HG03108 (cell line): ENCODE measurements around the gene CLEC2A.
"Not testable (repeated sequence)": the region's sequence is repeated elsewhere in the genome, so short reads cannot be mapped to it uniquely, and the experiment has no call there.

Experiments
- ATAC-seq: cut with Tn5 transposase; IDR thresholded peaks from one replicate; pipeline ENCODE4 v1.9.1; 2021; ENCODE audit warnings: moderate library complexity; ENCODE audit not compliant: unreplicated experiment

The CLEC2A gene, protein sequence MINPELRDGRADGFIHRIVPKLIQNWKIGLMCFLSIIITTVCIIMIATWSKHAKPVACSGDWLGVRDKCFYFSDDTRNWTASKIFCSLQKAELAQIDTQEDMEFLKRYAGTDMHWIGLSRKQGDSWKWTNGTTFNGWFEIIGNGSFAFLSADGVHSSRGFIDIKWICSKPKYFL

DNA sequence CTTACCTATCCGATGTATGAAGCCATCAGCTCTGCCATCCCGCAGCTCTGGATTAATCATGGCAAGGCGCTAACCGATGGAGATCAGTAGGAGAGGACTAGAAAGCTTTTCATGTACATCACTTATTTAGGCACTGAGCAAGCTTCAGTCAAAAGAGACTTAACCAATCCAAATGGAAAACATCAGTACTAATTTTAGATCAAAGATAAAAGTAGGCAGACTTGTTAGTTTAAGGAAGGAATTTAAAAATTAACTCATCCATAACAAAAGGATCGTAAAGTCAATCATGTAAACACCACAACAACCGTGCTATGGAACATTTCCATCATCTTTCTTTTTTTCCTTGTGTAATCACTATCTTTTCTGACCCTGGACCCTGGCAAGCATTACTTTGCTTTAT lies at the start of gene CLEC2A:
TSS of gene CLEC2A (minus strand) at position 101 of the 400 bp plus-strand sequence. CDS start at position 60, 41 bp downstream.
- ATAC-seq = no peak

DNA sequence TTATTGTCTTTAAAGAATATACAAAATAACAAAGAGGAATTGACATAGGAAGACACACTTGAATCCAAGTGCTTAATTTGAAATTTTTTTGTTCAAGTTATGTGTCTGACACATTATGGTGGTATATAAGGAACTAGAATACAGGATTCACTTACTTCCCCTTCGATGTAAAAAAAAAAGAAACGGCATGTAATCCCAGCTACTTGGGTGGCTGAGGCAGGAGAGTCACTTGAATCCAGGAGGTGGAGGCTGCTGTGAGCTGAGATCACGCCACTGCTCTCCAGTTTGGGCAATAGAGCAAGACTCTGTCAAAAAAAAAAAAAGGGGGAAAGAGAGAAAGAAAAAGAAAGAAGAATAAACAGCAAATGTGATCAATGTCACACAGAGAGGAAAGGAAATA lies 48.0 kb upstream of the CLEC2A start:
- no peak for ATAC-seq

DNA sequence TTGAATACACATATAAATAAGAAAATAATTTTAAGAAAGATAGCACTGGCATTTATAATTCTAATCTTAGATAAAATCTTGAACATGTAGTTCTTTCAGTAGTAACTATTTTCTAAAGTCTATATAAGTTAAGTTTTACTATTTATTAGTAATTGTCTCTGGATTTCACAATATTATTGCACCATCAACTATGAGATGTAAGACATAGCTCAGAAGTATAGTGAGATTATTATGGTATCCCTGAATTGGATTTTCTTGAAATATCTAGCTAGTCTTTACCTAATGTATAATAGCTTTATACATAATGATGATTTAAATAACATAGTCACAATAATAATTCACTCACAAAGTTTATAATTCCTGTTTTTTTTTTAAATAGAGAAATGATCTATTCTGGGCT lies 45.7 kb upstream of the CLEC2A start:
- no peak for ATAC-seq

DNA sequence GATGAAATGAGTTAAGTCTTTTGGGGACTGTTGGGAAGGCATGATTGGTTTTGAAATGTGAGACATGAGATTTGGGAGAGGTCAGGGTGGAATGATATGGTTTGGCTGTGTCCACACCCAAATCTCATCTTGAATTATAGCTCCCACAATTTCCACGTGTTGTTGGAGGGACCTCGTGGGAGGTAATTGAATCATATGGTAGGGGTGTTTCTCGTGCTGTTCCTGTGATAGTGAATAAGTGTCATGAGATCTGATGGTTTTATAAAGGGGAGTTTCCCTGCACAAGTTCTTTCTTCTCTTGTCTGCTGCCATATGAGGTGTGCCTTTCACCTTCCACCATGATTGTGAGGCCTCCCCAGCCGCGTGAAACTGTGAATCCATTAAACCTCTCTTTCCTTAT lies 44.5 kb upstream of the CLEC2A start:
- not testable (repeated sequence) for ATAC-seq

DNA sequence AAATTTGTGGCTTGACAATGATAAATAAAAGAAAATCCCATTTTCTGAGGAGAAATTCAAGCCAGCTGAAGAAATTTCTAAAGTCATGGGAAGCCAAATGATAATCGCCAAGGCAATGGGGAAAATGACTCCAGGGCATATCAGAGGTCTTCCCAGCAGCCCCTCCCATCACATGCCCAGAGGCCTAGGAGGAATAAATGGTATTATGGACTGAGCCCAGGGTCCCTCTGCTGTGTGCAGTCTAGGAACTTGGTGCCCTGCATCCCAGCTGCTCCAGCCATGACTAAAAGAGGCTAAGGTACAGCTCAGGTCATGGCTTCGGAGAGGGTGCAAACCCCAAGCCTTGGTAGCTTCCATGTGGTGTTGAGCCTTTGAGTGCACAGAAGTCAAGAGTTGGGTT lies 43.4 kb upstream of the CLEC2A start:
- no peak for ATAC-seq

DNA sequence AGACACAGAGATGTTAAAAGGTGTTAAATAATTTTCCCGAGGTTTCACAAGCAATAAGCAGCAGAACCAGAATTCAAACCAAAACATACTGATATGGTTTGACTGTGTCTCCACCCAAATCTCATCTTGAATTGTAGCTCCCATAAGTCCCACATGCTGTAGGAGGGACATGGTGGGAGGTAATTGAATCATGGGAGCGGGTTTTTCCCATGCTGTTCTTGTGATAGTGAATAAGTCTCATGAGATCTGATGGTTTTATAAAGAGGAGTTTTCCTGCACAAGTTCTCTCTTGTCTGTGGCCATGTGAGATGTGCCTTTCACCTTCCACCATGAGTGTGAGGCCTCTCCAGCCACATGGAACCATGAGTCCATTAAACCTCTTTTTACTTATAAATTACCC lies 42.6 kb upstream of the CLEC2A start:
- ATAC-seq = not testable (repeated sequence)

DNA sequence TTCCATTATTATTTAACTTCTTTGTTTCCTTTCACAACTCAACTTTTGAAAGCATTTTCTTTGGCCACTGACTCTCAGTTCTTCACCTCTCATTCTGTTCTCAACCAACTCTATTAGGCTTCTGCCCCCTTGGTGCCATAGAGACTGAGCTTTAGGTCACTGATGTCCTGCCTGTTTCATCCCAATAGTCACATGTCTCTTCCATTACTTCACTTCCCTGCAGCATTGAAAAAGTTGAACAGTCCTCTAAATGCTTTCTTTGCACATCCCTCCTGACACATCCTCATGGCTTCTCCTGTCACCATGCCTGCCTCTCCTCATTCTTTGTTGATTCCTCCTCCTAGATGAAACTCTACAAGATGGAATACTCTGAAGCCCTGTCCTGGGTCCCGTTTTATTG lies 41.8 kb upstream of the CLEC2A start:
- no peak for ATAC-seq

DNA sequence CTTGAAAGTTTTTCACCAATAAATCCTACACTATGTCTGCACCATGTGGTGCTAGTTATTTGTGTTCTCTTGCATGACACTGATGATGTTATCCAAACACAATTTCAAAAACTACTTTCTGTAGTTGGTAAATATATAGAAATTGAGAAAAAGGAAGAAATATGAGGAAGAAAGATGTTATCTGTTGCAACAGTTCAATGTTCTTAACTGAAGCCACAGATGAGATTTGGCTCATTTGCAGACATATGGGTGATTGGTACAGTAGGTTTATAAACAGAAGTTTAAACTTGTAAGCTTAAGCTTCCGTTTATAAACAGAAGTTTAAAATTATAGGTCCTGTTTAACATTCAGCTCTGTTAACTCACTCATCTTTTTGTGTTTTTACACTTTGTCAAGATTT lies 39.0 kb upstream of the CLEC2A start, which contains the start of gene CLEC12A:
TSS of gene CLEC12A (plus strand) at position 229 of the 400 bp plus-strand sequence. CDS start 188 bp downstream, outside the sequence.
- ATAC-seq = no peak

DNA sequence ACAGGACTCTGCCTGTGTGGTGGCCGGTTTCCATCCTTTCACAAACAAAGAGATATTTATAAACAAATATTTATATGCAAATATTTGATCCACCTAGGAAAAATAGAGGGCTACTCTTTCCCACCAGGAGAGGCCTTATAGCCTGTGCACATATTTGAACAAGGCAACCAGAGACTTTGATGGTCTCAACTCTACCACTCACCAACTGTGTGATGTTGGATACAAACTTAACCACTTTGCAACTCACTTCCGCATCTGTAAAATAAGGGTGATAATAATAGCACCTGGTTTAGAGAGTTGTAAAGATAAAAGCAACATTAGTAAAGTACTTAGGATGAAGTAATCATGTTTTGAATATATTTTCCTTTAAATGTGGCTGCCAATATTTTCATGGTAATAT lies 37.5 kb upstream of the CLEC2A start:
- no peak for ATAC-seq

DNA sequence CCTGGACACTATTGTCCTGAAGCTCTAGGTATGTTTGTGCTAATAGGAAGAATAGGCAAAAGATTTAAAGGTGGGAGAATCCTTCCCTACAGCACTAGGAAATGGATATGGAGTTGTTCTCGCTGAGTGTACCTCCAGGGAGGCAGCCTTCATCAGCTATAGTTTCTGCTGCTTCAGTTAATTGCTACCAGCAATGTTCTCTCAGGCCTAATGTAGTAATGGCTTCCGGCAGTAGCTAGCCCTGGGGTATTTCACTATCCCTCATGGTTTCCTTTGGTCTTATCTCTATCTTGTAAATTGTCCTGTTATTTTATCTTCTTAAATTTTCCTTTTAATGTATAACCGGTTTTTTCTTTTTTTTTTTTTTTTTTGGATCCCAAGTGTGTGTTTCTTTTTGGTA lies 29.7 kb upstream of the CLEC2A start:
- ATAC-seq = no peak

DNA sequence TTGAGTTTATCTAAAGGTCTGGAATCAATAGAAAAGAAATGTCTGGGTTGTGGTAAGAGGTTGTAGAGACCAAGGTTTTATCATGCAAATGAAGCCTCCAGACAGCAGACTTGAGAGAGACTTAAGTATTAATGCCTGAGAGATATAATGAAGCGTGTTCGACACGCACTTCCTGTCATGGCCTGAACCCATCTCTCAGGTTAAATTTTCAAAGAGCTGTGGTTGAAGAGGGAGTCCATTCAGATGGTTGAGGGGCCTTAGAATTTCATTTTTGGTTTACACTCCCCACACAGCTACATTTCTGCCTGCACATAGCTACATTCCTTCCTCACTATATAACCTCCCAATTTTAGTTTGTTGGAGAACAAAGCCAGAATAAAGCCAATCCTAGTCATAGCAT lies 28.9 kb upstream of the CLEC2A start:
- ATAC-seq = peak; percentile 77

DNA sequence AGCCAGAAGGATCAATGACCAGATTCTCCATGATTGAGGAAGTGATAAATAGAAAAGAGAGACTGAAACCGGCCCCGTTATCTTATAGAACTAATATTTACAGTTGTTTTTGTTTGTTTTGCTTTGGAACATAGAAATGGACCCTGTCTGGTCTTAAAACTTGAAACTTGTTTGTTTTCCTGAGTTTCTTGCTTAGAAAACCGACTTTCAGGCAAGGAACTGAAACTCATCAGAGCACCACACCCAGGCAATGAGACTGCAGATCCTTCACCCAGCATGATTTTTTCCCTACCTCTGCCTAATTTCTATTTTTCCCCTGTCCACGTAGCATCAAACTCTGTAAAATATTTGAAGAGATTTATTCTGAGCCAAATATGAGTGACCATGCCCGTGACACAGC lies 28.4 kb upstream of the CLEC2A start:
- ATAC-seq = no peak

DNA sequence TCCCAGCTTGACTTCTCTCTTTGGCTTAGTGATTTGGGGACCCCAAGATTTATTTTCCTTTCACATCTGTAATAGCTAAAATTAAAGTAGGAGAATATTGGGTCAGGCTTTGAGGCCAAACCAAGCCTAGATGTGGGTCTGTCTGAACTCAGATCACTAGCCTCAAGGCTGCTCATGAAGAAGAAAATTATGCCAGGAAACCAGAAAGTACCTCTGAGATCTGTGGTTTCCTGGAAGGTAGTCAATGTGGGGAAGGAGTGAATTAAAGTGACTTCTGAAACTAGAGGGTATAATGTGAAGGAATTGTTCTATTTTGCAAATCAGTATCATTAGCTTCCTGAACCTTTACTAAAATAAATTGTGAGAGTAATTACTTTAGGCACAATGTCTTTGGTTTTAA lies 25.7 kb upstream of the CLEC2A start:
- ATAC-seq = no peak

DNA sequence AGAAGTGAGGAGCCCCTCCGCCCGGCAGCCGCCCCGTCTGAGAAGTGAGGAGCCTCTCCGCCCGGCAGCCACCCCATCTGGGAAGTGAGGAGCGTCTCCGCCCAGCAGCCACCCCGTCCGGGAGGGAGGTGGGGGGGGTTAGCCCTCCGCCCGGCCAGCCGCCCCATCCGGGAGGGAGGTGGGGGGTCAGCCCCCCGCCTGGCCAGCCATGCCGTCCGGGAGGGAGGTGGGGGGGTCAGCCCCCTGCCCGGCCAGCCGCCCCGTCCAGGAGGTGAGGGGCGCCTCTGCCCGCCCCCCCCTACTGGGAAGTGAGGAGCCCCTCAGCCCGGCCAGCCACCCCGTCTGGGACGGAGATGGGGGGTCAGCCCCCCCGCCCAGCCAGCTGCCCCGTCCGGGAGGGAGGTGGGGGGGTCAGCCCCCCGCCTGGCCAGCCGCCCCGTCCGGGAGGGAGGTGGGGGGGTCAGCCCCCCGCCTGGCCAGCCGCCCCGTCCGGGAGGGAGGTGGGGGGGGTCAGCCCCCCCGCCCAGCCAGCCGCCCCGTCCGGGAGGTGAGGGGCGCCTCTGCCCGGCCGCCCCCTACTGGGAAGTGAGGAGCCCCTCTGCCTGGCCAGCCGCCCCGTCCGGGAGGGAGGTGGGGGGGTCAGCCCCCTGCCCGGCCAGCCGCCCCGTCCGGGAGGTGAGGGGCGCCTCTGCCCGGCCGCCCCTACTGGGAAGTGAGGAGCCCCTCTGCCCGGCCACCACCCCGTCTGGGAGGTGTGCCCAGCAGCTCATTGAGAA lies 21.0 kb upstream of the CLEC2A start:
- ATAC-seq = not testable (repeated sequence)

DNA sequence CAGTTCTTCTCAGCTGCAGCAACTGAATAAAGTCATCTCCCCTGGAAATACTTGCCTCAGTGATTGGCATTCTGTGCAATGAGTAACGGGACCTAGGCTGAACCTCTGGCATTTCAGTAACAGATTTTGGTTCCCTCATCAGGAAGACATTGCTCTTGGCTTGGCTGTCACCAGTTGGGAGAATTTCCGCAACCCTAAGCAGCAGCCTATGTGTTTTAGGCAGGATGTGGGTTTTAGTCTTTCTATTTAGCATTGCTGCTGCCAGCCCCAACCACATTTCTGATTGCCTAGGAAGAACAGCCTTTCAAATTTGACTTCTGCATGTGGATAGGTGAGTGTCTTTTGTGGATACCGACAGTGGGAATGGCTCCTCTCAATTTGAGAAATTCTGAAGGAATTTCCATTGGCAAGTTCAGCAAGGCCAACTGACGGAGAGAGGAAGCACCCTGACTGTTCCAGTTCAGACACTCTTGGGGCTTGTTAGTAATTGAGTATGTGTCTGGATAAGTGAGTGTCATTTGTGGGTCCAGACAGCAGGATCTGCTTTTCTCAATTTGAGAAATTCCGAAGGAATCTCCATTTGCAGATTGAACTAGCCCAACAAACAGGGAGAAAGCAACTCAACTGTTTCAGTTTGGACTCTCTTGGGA lies 19.0 kb upstream of the CLEC2A start:
- peak; percentile 40 for ATAC-seq

DNA sequence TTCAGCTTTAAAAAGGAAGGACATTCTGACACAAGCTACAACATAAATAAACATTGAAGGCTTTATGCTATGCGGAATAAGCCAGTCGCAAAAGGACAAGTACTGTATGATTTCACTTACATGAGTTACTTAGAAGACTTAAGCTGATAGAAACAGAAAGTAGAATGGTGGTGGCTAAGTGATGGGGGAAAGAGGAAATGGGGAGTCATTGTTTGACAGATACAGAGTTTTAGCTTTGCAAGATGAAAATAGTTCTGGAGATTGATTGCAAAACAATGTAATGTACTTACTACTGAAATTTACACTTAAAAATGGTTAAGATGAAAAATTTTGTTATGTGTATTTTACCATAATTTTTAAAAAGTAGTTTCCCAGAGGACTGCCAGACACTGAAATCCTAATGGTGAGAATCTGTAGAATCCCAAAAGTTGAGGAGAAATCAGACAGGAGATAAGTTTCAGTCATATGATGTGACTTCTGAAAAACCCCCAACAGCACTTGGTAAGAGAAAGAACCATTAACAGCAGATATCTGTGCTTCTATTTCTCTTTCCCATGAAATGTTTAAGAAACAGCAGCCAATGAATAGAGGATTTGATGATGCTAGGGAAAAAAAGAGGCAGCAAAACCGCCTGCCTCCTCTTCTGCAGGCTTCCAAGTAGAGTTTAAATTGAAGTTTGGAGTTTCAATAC lies 16.6 kb upstream of the CLEC2A start:
- ATAC-seq = peak; percentile 93

DNA sequence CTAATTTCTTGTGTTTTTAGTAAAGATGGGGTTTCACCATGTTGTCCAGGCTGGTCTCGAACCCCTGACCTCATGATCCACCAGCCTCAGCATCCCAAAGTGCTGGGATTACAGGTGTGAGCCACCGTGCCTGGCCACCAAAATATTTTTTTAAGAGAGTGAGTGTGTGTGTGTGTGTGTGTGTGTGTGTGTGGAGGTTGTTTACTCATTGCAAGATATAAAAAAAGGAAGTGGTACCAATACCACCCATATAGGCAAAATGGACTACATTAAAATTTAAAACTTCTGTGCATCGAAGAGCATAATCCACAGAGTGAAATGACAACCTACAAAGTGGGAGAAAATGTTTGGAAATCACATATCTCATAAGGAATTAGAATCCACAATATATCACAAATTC lies 15.5 kb upstream of the CLEC2A start:
- ATAC-seq = no peak

DNA sequence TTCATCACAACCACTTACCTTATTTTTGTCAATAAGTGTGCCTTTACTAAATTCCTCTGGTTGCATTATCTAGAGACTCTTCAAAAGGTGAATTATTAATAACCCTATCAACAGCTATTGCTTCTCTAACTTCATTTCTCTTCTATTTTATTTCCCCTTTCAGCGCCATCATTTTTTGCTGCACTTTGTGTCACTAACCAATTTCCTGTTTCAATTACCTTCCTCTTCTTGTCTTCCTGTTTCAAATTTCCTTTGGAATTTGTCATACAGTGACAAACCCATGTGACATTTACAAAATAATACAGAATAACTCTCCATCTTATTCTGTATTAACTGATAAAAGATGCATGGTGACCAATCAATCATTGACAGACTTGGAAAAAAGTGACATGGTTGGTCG lies 12.2 kb upstream of the CLEC2A start:
- ATAC-seq = no peak

DNA sequence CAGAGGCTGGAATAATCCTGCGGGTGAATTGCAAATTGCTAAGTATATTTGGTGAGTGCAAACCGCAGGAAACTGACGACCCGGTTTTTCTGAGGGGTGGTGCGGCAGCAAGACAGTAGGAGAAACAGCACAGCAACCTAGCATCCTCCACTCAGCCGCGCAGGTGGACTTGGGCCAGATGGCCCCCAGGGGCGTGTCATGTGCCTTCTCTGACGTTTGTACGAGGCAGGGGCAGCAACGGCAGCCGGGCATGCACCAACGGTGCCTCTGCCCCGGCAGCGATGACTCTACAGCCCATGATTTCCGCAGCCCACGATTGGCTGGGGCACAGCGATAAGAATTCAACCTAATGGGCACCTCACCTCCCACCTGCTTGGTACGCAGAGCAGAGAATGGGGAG lies 11.1 kb upstream of the CLEC2A start:
- peak; percentile 83 for ATAC-seq

DNA sequence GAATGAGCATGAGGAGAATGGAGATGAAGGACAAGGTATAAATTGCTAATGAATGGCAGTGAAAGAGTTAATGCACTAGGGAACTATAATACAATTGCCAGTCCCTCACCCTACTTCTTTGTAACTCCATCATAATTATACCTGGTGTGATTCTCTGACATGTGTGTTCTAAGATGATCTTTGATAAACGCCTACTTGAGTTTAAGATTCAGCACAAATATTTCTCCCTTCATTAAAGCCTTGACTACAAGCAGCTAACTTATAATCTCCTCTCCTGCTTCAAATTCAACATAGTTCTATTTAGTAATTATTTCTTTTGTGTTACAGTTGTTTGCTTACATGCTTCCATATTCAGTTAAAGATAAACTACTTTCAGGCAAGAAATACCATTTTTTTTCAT lies 9.7 kb upstream of the CLEC2A start:
- ATAC-seq = no peak

DNA sequence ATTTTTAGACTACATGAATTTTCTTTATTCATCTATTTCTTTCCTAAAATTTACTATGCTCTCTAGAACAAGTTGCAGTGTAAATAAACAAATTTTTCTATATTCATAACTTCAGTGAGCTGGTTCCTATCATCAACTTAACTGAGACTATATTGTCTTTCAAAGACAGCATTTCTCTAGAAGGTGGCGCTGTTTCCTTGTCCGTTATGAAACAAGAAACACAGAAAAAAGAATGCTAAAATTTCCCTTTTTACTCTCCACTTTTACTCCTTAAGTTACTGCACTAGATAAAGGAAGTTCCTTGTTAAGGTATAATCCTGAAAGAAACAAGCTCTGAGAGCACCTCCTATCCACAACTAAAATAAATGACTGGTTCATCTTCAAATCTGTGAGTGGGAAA lies 8.2 kb upstream of the CLEC2A start:
- no peak for ATAC-seq

DNA sequence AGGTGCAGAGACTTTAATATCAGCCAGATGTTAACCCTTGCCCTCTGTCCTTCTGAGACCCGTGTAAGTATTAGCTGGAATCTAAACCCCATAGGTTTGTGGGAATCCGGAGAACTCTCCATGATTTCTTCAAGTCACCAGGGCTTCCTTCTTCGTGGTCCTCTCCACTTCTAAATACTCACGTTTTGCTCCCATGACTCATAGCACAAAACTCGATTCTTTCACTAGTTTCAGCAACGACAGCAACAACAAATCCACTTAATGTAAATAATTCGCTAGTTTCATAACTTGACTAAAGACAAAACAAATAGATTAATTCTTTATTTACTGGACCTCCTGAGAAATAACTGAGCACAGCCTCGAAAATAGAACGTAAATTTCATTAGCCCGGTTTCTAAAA lies 4.4 kb upstream of the CLEC2A start:
- no peak for ATAC-seq
